GM18520 (cell line): ENCODE measurements around the gene GIMAP8.
"Not testable (repeated sequence)": the region's sequence is repeated elsewhere in the genome, so short reads cannot be mapped to it uniquely, and the experiment has no call there.

Experiments
- ATAC-seq: cut with Tn5 transposase; IDR thresholded peaks from one replicate; pipeline ENCODE4 v1.9.1; 2021; ENCODE audit not compliant: unreplicated experiment

GIMAP8 gene

DNA sequence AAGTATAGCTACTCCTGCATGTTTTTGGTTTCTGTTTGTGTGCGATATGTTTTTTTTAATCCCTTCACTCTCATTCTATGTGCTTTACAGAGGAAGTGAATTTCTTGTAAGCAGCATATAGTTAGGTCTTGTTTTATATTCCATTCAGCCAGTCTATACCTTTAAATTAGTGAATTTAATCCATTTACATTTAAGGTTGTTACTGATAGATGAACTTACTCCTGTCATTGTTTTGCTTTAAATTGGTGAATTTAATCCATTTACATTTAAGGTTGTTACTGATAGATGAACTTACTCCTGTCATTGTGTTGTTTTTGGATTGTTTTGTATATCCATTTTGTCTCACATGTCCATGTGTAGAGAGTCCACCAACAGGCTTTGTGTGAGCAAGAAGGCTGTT, 11.1 kb downstream of the GIMAP8 start:
- ATAC-seq, result no peak

GRCh38 chr7:150462413-150462812, 12.0 kb downstream of the GIMAP8 start:
- no peak for ATAC-seq

- ATAC-seq, result no peak
Measured at GRCh38 chr7:150463461-150463860, 13.0 kb downstream of the GIMAP8 start.

GRCh38 chr7:150464962-150465361, 14.5 kb downstream of the GIMAP8 start:
- ATAC-seq, result no peak

DNA sequence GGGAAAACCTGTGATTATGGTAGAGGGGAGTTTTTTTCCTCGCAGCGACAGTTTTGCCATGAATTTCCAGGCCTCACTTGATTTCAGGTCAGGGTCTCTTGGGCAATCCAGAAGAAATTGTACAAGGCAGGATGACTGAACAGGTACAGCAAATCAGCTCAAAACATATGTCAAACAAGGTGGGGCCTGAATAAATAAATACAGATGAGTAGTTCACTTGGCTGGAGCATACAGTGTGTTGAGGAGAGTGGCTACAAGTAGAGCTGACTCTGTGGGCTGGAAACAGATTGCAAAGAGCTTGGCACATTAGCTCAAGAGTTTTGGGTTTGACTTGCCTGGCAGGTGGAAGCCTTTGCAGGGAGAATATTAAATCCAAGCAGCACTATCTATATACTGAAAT, 15.0 kb downstream of the GIMAP8 start:
- no peak for ATAC-seq

DNA sequence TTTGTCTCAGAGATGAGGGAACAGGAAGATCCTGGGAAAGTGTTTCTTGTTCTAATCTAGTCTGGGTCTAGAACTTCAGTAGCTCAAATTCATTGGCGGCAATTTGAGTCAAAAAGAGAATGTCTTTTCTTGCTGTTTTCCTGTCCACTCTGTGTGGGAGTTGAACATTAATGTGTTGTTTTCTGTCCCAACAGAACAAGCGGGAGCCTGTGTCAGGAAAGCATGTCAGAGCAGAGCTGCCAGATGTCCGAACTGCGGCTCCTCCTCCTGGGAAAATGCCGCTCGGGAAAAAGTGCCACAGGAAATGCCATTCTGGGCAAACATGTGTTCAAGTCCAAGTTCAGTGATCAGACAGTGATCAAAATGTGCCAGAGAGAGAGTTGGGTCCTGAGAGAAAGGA, 16.0 kb downstream of the GIMAP8 start:
- ATAC-seq, result no peak

DNA sequence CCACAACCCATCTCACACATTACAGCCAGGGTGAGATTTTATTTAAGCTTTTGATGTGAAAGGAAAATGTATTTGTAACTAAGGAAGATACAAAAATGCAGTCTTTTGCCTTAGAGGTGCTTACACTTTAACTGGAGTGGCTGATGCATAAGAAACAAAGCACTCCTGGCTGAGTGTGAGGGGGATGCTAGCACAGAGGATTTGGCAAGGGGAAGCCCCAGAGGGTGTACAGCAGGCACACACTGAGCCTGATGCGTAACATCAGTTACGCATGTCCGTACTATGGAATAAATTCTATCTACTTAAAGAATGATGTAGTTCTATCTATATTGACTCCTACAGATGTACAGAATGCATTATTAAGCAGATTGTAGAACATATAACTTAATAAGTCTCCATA, 17.8 kb downstream of the GIMAP8 start:
- ATAC-seq, result no peak

- ATAC-seq, result no peak
Measured at GRCh38 chr7:150471886-150472285, 21.5 kb downstream of the GIMAP8 start.

DNA sequence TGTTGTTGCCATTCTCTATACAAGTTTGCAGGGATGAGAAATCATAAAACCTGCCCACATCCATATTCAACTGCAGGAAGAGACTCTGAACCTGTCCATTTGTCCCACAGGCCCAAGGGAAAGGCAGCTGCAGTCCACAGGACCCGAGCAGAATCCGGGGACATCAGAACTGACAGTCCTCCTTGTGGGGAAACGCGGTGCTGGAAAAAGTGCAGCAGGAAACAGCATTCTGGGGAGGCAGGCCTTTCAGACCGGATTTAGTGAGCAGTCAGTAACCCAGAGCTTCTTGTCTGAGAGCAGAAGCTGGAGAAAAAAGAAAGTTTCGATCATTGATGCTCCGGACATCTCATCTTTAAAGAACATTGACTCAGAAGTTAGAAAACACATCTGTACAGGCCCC, 23.5 kb downstream of the GIMAP8 start:
- ATAC-seq, result no peak

DNA sequence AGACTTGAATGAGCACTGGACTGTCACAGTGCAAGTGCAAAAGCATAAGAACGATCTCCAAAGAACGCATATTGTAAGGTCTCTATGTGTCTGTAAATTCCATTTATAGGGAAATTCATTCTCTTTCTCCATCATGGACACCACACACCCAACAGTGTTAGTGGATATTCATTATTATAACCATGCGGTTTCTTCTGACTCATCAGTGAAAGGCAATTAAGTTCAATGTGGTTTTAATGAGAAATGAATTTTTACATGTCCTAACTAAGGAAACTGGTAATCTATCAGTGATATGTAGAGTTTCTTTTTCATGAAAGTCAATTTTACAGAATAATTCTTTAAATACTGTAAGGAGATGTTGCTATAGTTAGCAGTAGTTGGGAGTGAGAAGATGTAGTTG, 25.9 kb downstream of the GIMAP8 start:
- no peak for ATAC-seq

- no peak for ATAC-seq
Measured at GRCh38 chr7:150476819-150477631, 26.6 kb downstream of the GIMAP8 start.

- ATAC-seq, result no peak
Measured at GRCh38 chr7:150479023-150479716, 28.7 kb downstream of the GIMAP8 start.

GRCh38 chr7:150481186-150481920, 30.9 kb downstream of the GIMAP8 start:
- ATAC-seq, result no peak

DNA sequence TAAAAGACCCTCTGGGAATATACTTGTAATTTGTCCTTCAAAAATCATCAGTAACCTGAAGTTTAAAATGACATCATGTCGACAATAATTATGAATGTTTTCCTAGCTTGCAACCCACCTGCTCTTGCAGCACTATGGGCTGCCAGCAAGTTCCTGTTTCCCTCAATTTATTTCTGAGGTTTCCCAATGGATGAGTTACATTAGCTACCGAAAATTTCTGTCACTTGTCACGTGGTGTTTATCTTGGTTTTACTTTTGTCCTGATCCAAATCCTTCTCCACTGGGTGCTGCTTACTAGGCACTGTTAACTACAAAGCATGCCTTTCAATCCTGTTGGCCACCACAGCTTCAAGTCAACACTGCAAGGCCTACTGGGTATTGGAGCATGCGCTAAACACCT, 31.5 kb downstream of the GIMAP8 start:
- ATAC-seq, result no peak

DNA sequence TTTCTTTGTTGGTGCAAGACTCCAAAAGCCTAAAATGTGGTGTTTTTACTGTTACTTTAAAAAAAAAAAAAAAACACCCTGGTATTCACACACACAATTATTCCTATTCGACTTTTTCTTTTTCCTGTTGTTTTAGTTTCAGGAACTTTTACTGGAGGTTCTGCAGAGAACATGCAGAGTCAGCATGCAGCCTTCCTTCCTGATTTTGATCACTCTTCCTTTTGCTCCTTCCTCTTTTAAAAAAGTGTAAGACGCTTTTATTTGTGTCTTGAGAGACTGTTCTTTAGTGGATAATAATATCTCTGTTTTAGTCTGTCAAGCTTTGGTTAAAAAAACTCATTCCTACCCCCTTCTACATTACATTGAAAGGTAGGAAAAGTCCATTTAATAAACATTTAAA, 33.1 kb downstream of the GIMAP8 start:
- not testable (repeated sequence) for ATAC-seq

GRCh38 chr7:150484071-150484470, 33.6 kb downstream of the GIMAP8 start:
- not testable (repeated sequence) for ATAC-seq

GRCh38 chr7:150487625-150488024, 37.2 kb downstream of the GIMAP8 start:
- ATAC-seq, result no peak

- no peak for ATAC-seq
Measured at GRCh38 chr7:150489782-150490181, 39.4 kb downstream of the GIMAP8 start.

DNA sequence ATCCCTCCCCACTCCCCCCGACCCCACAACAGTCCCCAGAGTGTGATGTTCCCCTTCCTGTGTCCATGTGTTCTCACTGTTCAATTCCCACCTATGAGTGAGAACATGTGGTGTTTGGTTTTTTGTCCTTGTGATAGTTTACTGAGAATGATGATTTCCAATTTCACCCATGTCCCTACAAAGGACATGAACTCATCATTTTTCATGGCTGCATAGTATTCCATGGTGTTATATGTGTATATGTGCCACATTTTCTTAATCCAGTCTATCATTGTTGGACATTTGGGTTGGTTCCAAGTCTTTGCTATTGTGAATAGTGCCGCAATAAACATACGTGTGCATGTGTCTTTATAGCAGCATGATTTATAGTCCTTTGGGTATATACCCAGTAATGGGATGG, 43.0 kb downstream of the GIMAP8 start:
- not testable (repeated sequence) for ATAC-seq

DNA sequence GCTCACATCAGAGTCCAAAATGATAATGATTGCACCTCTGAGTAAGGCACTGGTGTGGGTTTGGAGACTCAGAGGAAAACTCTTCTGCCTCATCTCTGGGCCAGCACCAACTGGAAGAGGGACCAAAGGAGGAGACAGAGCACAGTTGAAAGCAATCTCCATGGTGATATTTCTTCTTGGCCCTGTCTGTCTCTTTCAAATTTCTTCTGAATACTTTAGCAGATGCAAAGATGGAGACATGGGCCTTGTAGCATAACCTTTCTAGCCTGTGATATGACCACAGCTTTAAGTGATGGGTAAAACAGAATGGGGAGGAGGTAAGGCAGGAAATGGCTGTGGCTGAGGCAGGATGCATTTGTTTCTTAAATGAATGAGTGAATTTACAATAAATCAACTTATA, 52.1 kb downstream of the GIMAP8 start:
- no peak for ATAC-seq

- no peak for ATAC-seq
Measured at GRCh38 chr7:150503155-150503554, 52.7 kb downstream of the GIMAP8 start.

GRCh38 chr7:150503581-150503980, 53.2 kb downstream of the GIMAP8 start:
- ATAC-seq, result no peak
